GM12878 (cell line): Measurements from ENCODE around the gene TBC1D22B. TPM values are rescaled to one million over a fixed set of nuclear protein-coding genes. Genes with fewer than 3 reads are reported as not detected.

ENCODE experiments used
- ATAC-seq: fragments of 200-7000 bp; cut with Tn5 transposase; 3 replicates; pipeline ENCODE4 v1.9.1; 2020; ENCODE audit warnings: mild to moderate bottlenecking, moderate library complexity
- BruUV-seq: library from RNA; stranded (reverse); fragments of 400-500 nt; replicated peaks from 2 replicates; lab custom pipeline; 2021; lab: Mats Ljungman, UMichigan
- CTCF ChIA-PET: fragments of 300-600 bp; sonication (Branson Sonifier 250); formaldehyde crosslinking; extraction: SDS; loops from one replicate; lab custom pipeline; 2021; ENCODE audit warnings: inconsistent platforms; lab: Yijun Ruan, JAX
- POLR2A ChIA-PET: fragments of 350-600 bp; formaldehyde crosslinking; extraction: SDS; loops from one replicate; lab custom pipeline; 2021; ENCODE audit warnings: inconsistent platforms; lab: Charles Lee
- RAD21 ChIA-PET: fragments of 300-600 bp; sonication (Branson Sonifier 250); formaldehyde crosslinking; loops from one replicate; lab custom pipeline; 2023; ENCODE audit warnings: antibody characterized with exemption; ENCODE audit not compliant: unreplicated experiment; lab: Charles Lee
- SMC1A ChIA-PET: fragments of 300-600 bp; sonication (Branson Sonifier 250); formaldehyde crosslinking; loops from one replicate; lab custom pipeline; 2023; ENCODE audit not compliant: unreplicated experiment, uncharacterized antibody; lab: Charles Lee
- DNase-seq: peaks from one replicate; pipeline ENCODE4 v3.0.0-alpha.2; 2011; ENCODE audit warnings: low read depth, low spot score
- FAIRE-seq: peaks from 3 replicates; lab custom pipeline; 2011; peaks lifted over from hg19 to GRCh38; lab: Jason Lieb, UNC
- H2AFZ ChIP-seq: 2 replicates; pipeline ENCODE4 v1.6.0; 2011; ENCODE audit warnings: low read depth, low read length, control low read depth; ENCODE audit not compliant: control insufficient read depth
- H3K27ac ChIP-seq: 2 replicates; pipeline ENCODE4 v1.5.1; 2011; ENCODE audit warnings: control low read depth; ENCODE audit not compliant: control insufficient read depth, insufficient read depth
- H3K27me3 ChIP-seq, 2 experiments: replicated peaks in 1 of 2; 2 replicates each; pipeline versions ENCODE4 v1.6.0 to v1.6.1; 2011; ENCODE audit warnings: low read length in 1 of 2; ENCODE audit not compliant: control insufficient read depth in 2 of 2, insufficient read depth in 2 of 2
- H3K36me3 ChIP-seq, 2 experiments: 2 replicates each; pipeline ENCODE4 v1.5.1; 2011; ENCODE audit warnings: low read length in 1 of 2; ENCODE audit not compliant: control insufficient read depth in 2 of 2, insufficient read depth in 2 of 2
- H3K4me1 ChIP-seq: 2 replicates; pipeline ENCODE4 v1.6.1; 2011; ENCODE audit warnings: mild to moderate bottlenecking, low read length, moderate library complexity, mixed read lengths; ENCODE audit not compliant: control insufficient read depth, insufficient read depth
- H3K4me2 ChIP-seq: 2 replicates; pipeline ENCODE4 v1.6.0; 2011; ENCODE audit warnings: control low read depth; ENCODE audit not compliant: control insufficient read depth, insufficient read depth
- H3K4me3 ChIP-seq: fragments of 200-600 bp; sonication (generic); 2 replicates; pipeline ENCODE4 v1.5.1; 2016
- H3K79me2 ChIP-seq: 2 replicates; pipeline ENCODE4 v1.6.0; 2011; ENCODE audit warnings: low read length; ENCODE audit not compliant: control insufficient read depth, insufficient read depth
- H3K9ac ChIP-seq: 2 replicates; pipeline ENCODE4 v1.8.0; 2011; ENCODE audit warnings: low read length, control low read depth, mixed read lengths; ENCODE audit not compliant: control insufficient read depth, insufficient read depth
- H3K9me3 ChIP-seq: replicated peaks from 3 replicates; pipeline ENCODE4 v1.5.1; 2011; ENCODE audit warnings: mild to moderate bottlenecking, low read length; ENCODE audit not compliant: control insufficient read depth, insufficient read depth
- H4K20me1 ChIP-seq: 2 replicates; pipeline ENCODE4 v1.6.0; 2011; ENCODE audit not compliant: control insufficient read depth, insufficient read depth
- FOXK2 ChIP-seq: fragments of 450-650 bp; IDR thresholded peaks from 2 replicates; pipeline ENCODE4 v1.6.1; 2017; ENCODE audit warnings: mild to moderate bottlenecking, moderate library complexity
- HCFC1 ChIP-seq: fragments of 150-350 bp; IDR thresholded peaks from 2 replicates; pipeline ENCODE4 v1.6.1; 2014; ENCODE audit warnings: low read length
- NBN ChIP-seq: fragments of 450-650 bp; IDR thresholded peaks from 2 replicates; pipeline ENCODE4 v1.6.1; 2016
- NFYA ChIP-seq: IDR thresholded peaks from 2 replicates; pipeline ENCODE4 v1.6.1; 2011; ENCODE audit warnings: low read depth, mild to moderate bottlenecking, low read length, improper control_type of control experiment, borderline replicate concordance
- RFX5 ChIP-seq: IDR thresholded peaks from 2 replicates; pipeline ENCODE4 v1.6.1; 2011; ENCODE audit warnings: low read depth, low read length, improper control_type of control experiment
- SIX5 ChIP-seq: IDR thresholded peaks from 2 replicates; pipeline ENCODE4 v1.6.1; 2011; ENCODE audit warnings: mild to moderate bottlenecking, low read depth, low read length, moderate library complexity; ENCODE audit not compliant: severe bottlenecking
- STAT3 ChIP-seq: IDR thresholded peaks from 2 replicates; pipeline ENCODE4 v1.6.1; 2011; ENCODE audit warnings: low read depth, low read length, improper control_type of control experiment
- TAF1 ChIP-seq: IDR thresholded peaks from 2 replicates; pipeline ENCODE4 v1.6.1; 2011; ENCODE audit warnings: mild to moderate bottlenecking, low read depth, low read length, borderline replicate concordance
- TCF12 ChIP-seq: IDR thresholded peaks from 2 replicates; pipeline ENCODE4 v1.6.1; 2011; ENCODE audit warnings: low read depth, mild to moderate bottlenecking, low read length
- TCF7 ChIP-seq: IDR thresholded peaks from 2 replicates; pipeline ENCODE4 v1.6.1; 2014; ENCODE audit warnings: antibody characterized with exemption, borderline replicate concordance
- YBX1 ChIP-seq: fragments of 450-650 bp; IDR thresholded peaks from 2 replicates; pipeline ENCODE4 v1.6.1; 2016; ENCODE audit warnings: antibody characterized with exemption
- YY1 ChIP-seq: IDR thresholded peaks from 2 replicates; pipeline ENCODE4 v1.6.1; 2011; ENCODE audit warnings: low read depth, mild to moderate bottlenecking, low read length
- WGBS: methylation state at CpG from one replicate; pipeline ENCODE4 v1.1.6; 2016; ENCODE audit warnings: low lambda C conversion rate; ENCODE audit not compliant: insufficient replicate concordance, insufficient coverage; ENCODE audit errors: missing lambda C conversion rate; 5-methylcytosine and 5-hydroxymethylcytosine counted together
- in situ Hi-C: fragments of 300-500 bp; cut with MboI; formaldehyde crosslinking; loops from 9 replicates; pipeline ENCODE4 v1.14.3; 2018; ENCODE audit warnings: mixed read lengths
- intact Hi-C: fragments of 100-400 bp; cut with micrococcal nuclease; formaldehyde crosslinking; loops from one replicate; pipeline ENCODE4 v1.14.2; 2022; ENCODE audit not compliant: unreplicated experiment
- polyA plus RNA-seq, 11 experiments: library from polyadenylated mRNA; depleted of rRNA in 4 of 11; unstranded in 6 of 11; stranded (reverse) in 5 of 11; fragments of >200 nt; fragmentation: Nextera tagmentation in 4 of 11; fragmentation: Illumina TruSeq in 1 of 11; extraction: Ambion mirVana in 4 of 11; extraction: Trizol in 1 of 11; gene quantifications; 1 replicate in 1 of 11; 2 replicates in 10 of 11; pipeline versions ENCODE4 v1.2.1 to v1.2.3, GENCODE V29; 2011 to 2016; ENCODE audit warnings: inconsistent platforms in 2 of 11, missing spikeins in 2 of 11, low read depth in 1 of 11
- total RNA-seq, 4 experiments: library from RNA; depleted of rRNA in 3 of 4; stranded (reverse); fragments of >200 nt in 3 of 4; fragmentation: Illumina TruSeq in 1 of 4; extraction: Trizol in 1 of 4; gene quantifications; 2 replicates each; pipeline versions ENCODE4 v1.2.1 to v1.2.3, GENCODE V29; 2013 to 2021
- TF ChIP-seq, protein P1 (sequence below): fragments of 450-650 bp; IDR thresholded peaks from 2 replicates; pipeline ENCODE4 v1.6.1; 2017; ENCODE audit warnings: mild to moderate bottlenecking, moderate library complexity
- TF ChIP-seq, protein P2 (sequence below): IDR thresholded peaks from 2 replicates; pipeline ENCODE4 v1.6.1; 2011; ENCODE audit warnings: borderline replicate concordance, low read depth, mild to moderate bottlenecking, moderate library complexity, low read length; ENCODE audit not compliant: insufficient read depth, poor library complexity, severe bottlenecking
- TF ChIP-seq, protein P3 (sequence below), 3 experiments: IDR thresholded peaks in 2 of 3; conservative IDR thresholded peaks in 1 of 3; 2 replicates each; pipeline ENCODE4 v1.5.1; 2011; ENCODE audit warnings: low read depth in 3 of 3, low read length in 3 of 3, mild to moderate bottlenecking in 3 of 3, control low read depth in 2 of 3, moderate library complexity in 2 of 3, inconsistent platforms in 1 of 3, mixed read lengths in 1 of 3; ENCODE audit not compliant: control insufficient read depth in 2 of 3, insufficient read depth in 1 of 3; ENCODE audit errors: extremely low read depth in 1 of 3
- TF ChIP-seq, protein P4 (sequence below): fragments of 450-650 bp; IDR thresholded peaks from 2 replicates; pipeline ENCODE4 v1.6.1; 2016; ENCODE audit warnings: mild to moderate bottlenecking

Gene TBC1D22B
- total and polyA plus RNA-seq, 10 of the 15 experiments (the other 5 are each of a cell fraction or from before 2014, with no cell fraction given), result 3.4 to 18.7 (median 14.1) TPM

DNA sequence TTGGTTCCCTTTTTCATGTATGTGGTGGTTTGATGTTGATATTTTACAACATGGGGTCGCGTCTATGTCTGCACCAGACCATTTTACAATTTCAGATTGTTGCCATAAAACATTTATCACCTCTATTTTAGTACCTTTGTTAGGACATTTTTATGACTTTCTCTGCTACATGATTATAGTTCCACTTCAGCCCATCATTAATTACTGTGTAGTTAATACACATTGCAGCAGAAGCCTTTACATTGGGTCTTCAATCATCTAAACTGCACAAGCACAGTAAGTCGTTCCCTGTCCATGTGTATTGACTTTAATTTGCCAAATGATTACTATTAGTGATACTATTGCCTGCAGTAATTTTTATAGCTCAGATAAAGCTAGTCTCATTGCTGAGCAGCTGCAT is 16.1 kb downstream of the TBC1D22B start (continued):
- TF ChIP-seq, protein P1, sequence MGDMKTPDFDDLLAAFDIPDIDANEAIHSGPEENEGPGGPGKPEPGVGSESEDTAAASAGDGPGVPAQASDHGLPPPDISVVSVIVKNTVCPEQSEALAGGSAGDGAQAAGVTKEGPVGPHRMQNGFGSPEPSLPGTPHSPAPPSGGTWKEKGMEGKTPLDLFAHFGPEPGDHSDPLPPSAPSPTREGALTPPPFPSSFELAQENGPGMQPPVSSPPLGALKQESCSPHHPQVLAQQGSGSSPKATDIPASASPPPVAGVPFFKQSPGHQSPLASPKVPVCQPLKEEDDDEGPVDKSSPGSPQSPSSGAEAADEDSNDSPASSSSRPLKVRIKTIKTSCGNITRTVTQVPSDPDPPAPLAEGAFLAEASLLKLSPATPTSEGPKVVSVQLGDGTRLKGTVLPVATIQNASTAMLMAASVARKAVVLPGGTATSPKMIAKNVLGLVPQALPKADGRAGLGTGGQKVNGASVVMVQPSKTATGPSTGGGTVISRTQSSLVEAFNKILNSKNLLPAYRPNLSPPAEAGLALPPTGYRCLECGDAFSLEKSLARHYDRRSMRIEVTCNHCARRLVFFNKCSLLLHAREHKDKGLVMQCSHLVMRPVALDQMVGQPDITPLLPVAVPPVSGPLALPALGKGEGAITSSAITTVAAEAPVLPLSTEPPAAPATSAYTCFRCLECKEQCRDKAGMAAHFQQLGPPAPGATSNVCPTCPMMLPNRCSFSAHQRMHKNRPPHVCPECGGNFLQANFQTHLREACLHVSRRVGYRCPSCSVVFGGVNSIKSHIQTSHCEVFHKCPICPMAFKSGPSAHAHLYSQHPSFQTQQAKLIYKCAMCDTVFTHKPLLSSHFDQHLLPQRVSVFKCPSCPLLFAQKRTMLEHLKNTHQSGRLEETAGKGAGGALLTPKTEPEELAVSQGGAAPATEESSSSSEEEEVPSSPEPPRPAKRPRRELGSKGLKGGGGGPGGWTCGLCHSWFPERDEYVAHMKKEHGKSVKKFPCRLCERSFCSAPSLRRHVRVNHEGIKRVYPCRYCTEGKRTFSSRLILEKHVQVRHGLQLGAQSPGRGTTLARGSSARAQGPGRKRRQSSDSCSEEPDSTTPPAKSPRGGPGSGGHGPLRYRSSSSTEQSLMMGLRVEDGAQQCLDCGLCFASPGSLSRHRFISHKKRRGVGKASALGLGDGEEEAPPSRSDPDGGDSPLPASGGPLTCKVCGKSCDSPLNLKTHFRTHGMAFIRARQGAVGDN, result no peak
- TF ChIP-seq FOXK2 (no peak), NFYA (no peak)
- TF ChIP-seq, all 136 proteins: peak for 0

DNA sequence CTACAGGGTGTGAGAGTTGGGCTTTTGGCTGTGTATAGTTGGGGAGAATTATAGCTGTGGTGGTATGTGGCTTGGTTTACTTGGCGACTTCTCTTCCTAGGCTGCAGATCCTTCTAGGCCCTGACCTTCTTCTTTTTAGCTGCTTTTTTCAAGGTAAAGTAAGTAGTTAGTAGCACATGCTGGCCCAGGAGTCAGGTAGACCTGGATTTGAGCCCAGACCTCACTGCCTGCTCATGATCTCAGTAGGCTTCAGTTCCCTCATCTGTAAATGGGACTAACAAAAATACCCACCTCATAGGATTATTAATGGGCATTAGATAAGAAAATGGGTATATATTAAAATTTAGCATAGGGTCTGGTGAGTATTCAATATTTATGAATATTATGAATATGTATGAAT is 17.8 kb downstream of the TBC1D22B start:
- Histone ChIP-seq H3K9me3 (no peaks in the 10 kb centered on the region), H4K20me1 (no peaks in the 10 kb centered on the region), H3K36me3 (peaks cover 0 to 3% of the 10 kb centered on the region in 2 experiments; a peak in 2 of 4 replicates), H3K9ac (no peak overlapping the region), H3K27me3 (no peaks in the 10 kb centered on the region), H2AFZ (no peak overlapping the region), H3K4me1 (peaks cover 9% of the 10 kb centered on the region; the same call in 1 of the 2 replicates), H3K4me2 (no peak overlapping the region), H3K4me3 (no peak overlapping the region), H3K79me2 (peaks cover 5% of the 10 kb centered on the region), H3K27ac (no peak overlapping the region)
- DNase-seq, result no peak
- RAD21 ChIA-PET, result no interaction called here
- no peak for ATAC-seq
- BruUV-seq, result no TSS peak
- CTCF ChIA-PET, result interaction anchor here (1.3 kb wide), 1 partner anchor 39 kb away, joined by 3 read pairs; no protein-coding TSS in a partner anchor
- intact Hi-C loops, result no loop called here
- FAIRE-seq, result no peak
- 94% methylated on average over 1 of the region's 1 CpG for WGBS
- POLR2A ChIA-PET, result interaction anchor here (0.7 kb wide), 1 partner anchor 547 kb away, joined by 3 read pairs; no protein-coding TSS in a partner anchor
- SMC1A ChIA-PET, result interaction anchor here (1.5 kb wide), 1 partner anchor 10 kb away, joined by 4 read pairs; no protein-coding TSS in a partner anchor
- in situ Hi-C loops, result no loop called here
- TF ChIP-seq TCF12 (no peak), TAF1 (no peak), HCFC1 (no peak), TCF7 (no peak), YY1 (no peak), YBX1 (no peak), RFX5 (no peak), SIX5 (no peak), NBN (no peak), STAT3 (no peak)
- TF ChIP-seq, protein P2, sequence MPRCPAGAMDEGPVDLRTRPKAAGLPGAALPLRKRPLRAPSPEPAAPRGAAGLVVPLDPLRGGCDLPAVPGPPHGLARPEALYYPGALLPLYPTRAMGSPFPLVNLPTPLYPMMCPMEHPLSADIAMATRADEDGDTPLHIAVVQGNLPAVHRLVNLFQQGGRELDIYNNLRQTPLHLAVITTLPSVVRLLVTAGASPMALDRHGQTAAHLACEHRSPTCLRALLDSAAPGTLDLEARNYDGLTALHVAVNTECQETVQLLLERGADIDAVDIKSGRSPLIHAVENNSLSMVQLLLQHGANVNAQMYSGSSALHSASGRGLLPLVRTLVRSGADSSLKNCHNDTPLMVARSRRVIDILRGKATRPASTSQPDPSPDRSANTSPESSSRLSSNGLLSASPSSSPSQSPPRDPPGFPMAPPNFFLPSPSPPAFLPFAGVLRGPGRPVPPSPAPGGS, result no peak
- TF ChIP-seq, protein P3, sequence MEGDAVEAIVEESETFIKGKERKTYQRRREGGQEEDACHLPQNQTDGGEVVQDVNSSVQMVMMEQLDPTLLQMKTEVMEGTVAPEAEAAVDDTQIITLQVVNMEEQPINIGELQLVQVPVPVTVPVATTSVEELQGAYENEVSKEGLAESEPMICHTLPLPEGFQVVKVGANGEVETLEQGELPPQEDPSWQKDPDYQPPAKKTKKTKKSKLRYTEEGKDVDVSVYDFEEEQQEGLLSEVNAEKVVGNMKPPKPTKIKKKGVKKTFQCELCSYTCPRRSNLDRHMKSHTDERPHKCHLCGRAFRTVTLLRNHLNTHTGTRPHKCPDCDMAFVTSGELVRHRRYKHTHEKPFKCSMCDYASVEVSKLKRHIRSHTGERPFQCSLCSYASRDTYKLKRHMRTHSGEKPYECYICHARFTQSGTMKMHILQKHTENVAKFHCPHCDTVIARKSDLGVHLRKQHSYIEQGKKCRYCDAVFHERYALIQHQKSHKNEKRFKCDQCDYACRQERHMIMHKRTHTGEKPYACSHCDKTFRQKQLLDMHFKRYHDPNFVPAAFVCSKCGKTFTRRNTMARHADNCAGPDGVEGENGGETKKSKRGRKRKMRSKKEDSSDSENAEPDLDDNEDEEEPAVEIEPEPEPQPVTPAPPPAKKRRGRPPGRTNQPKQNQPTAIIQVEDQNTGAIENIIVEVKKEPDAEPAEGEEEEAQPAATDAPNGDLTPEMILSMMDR (IDR thresholded peaks at IDR 0.05 in 2 of 3, conservative IDR thresholded peaks at IDR 0.05 in 1 of 3; ENCODE audit: control insufficient read depth in 2 of 3, extremely low read depth in 1 of 3, insufficient read depth in 1 of 3, low read depth in 3 of 3, low read length in 3 of 3), result no peak
- TF ChIP-seq, protein P4, sequence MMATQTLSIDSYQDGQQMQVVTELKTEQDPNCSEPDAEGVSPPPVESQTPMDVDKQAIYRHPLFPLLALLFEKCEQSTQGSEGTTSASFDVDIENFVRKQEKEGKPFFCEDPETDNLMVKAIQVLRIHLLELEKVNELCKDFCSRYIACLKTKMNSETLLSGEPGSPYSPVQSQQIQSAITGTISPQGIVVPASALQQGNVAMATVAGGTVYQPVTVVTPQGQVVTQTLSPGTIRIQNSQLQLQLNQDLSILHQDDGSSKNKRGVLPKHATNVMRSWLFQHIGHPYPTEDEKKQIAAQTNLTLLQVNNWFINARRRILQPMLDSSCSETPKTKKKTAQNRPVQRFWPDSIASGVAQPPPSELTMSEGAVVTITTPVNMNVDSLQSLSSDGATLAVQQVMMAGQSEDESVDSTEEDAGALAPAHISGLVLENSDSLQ, result no peak
